ENCODE data around the gene PCNT.

Gene PCNT

DNA sequence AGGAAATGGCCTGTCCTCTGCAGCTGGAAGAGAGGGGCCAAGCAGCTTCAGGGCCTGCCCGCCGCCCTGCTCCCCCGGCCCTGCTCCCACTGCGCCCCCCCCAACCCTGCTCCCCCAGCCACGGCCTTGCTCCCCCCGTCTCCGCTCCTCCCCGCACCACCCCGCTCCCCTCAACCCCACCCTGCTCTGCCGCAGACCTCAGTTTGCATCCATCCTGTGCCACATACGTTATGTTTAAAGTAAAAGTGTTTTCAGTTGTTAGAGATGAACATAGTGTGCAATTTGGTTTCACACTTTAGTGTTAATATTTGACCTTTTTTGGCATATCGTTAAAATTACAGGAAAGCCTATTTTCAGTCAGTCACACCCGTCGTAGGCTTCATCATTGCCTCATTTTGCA, 100.7 kb downstream of the PCNT start:
- POLR2A ChIA-PET = no interaction called here
- H3K9me3 ChIP-seq (ENCODE audit: control insufficient read depth, insufficient read depth, low read depth, low read length) = no peaks in the 10 kb centered on the region
- H3K4me1 ChIP-seq (ENCODE audit: control insufficient read depth, insufficient read depth, low read length) = no peaks in the 10 kb centered on the region
- H3K27ac ChIP-seq (ENCODE audit: extremely low read depth, low read depth, low read length) = no peak overlapping the region
- CTCF ChIA-PET = no interaction called here
- TF ChIP-seq, protein P1, sequence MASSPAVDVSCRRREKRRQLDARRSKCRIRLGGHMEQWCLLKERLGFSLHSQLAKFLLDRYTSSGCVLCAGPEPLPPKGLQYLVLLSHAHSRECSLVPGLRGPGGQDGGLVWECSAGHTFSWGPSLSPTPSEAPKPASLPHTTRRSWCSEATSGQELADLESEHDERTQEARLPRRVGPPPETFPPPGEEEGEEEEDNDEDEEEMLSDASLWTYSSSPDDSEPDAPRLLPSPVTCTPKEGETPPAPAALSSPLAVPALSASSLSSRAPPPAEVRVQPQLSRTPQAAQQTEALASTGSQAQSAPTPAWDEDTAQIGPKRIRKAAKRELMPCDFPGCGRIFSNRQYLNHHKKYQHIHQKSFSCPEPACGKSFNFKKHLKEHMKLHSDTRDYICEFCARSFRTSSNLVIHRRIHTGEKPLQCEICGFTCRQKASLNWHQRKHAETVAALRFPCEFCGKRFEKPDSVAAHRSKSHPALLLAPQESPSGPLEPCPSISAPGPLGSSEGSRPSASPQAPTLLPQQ (tag by site-specific recombination; IDR thresholded peaks at IDR 0.05) = no peak
- TF ChIP-seq, protein P2, sequence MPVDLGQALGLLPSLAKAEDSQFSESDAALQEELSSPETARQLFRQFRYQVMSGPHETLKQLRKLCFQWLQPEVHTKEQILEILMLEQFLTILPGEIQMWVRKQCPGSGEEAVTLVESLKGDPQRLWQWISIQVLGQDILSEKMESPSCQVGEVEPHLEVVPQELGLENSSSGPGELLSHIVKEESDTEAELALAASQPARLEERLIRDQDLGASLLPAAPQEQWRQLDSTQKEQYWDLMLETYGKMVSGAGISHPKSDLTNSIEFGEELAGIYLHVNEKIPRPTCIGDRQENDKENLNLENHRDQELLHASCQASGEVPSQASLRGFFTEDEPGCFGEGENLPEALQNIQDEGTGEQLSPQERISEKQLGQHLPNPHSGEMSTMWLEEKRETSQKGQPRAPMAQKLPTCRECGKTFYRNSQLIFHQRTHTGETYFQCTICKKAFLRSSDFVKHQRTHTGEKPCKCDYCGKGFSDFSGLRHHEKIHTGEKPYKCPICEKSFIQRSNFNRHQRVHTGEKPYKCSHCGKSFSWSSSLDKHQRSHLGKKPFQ (tag by site-specific recombination; IDR thresholded peaks at IDR 0.05) = no peak
- peaks cover 11 to 81% of the 10 kb centered on the region in 2 experiments for H3K36me3 ChIP-seq (ENCODE audit: control insufficient read depth in 2 of 2, insufficient read depth in 1 of 2, low read length in 2 of 2)
- H3K4me3 ChIP-seq (ENCODE audit: low read depth, low read length) = no peak overlapping the region

DNA sequence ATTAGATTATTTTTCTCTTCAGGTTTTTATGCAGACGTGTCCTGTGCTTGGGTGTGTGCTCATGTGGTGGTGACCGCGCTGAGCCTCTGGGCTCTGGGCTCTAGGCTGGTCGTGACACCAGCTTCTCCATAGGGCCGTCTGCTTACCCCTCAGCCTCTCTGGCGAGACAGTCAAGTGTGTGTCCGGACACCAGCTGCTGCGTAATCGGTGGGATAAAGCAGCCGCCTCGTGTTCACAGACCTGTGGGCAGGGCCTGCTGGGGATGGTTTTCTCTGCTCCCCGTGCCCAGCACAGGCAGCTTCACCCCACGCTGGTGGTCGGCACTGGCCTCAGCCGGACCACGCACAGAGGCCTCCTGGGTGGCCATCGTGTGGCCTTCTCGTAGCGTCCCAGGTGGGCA, 101.1 kb downstream of the PCNT start:
- TF ChIP-seq ZSCAN16 (tag by site-specific recombination; IDR thresholded peaks at IDR 0.05) (no peak), BCL11B (tag by site-specific recombination; IDR thresholded peaks at IDR 0.05; ENCODE audit: low read depth) (no peak), ZNF292 (tag by site-specific recombination; IDR thresholded peaks at IDR 0.05; ENCODE audit: borderline replicate concordance, low read depth) (no peak), ZFP37 (tag by site-specific recombination; IDR thresholded peaks at IDR 0.05) (no peak), FEZF1 (tag by site-specific recombination; IDR thresholded peaks at IDR 0.05) (no peak), YY2 (tag by site-specific recombination; IDR thresholded peaks at IDR 0.05) (no peak), ZNF214 (tag by site-specific recombination; IDR thresholded peaks at IDR 0.05; ENCODE audit: borderline replicate concordance) (no peak), ZSCAN23 (tag by site-specific recombination; IDR thresholded peaks at IDR 0.05) (no peak), ZNF274 (IDR thresholded peaks at IDR 0.05; ENCODE audit: low read length) (no peak), ZNF274 (tag by site-specific recombination; IDR thresholded peaks at IDR 0.05; ENCODE audit: borderline replicate concordance) (no peak)
- TF ChIP-seq, protein P3, sequence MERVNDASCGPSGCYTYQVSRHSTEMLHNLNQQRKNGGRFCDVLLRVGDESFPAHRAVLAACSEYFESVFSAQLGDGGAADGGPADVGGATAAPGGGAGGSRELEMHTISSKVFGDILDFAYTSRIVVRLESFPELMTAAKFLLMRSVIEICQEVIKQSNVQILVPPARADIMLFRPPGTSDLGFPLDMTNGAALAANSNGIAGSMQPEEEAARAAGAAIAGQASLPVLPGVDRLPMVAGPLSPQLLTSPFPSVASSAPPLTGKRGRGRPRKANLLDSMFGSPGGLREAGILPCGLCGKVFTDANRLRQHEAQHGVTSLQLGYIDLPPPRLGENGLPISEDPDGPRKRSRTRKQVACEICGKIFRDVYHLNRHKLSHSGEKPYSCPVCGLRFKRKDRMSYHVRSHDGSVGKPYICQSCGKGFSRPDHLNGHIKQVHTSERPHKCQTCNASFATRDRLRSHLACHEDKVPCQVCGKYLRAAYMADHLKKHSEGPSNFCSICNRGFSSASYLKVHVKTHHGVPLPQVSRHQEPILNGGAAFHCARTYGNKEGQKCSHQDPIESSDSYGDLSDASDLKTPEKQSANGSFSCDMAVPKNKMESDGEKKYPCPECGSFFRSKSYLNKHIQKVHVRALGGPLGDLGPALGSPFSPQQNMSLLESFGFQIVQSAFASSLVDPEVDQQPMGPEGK (tag by site-specific recombination; IDR thresholded peaks at IDR 0.05) = no peak
- TF ChIP-seq, protein P4, sequence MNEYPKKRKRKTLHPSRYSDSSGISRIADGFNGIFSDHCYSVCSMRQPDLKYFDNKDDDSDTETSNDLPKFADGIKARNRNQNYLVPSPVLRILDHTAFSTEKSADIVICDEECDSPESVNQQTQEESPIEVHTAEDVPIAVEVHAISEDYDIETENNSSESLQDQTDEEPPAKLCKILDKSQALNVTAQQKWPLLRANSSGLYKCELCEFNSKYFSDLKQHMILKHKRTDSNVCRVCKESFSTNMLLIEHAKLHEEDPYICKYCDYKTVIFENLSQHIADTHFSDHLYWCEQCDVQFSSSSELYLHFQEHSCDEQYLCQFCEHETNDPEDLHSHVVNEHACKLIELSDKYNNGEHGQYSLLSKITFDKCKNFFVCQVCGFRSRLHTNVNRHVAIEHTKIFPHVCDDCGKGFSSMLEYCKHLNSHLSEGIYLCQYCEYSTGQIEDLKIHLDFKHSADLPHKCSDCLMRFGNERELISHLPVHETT (tag by site-specific recombination; IDR thresholded peaks at IDR 0.05) = no peak
- TF ChIP-seq, protein P5, sequence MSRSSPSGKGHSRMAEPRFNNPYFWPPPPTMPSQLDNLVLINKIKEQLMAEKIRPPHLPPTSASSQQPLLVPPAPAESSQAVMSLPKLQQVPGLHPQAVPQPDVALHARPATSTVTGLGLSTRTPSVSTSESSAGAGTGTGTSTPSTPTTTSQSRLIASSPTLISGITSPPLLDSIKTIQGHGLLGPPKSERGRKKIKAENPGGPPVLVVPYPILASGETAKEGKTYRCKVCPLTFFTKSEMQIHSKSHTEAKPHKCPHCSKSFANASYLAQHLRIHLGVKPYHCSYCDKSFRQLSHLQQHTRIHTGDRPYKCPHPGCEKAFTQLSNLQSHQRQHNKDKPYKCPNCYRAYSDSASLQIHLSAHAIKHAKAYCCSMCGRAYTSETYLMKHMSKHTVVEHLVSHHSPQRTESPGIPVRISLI (tag by site-specific recombination; IDR thresholded peaks at IDR 0.05) = no peak
- ChIA-PET CTCF (no interaction called here), POLR2A (no interaction called here)
- Histone ChIP-seq H3K4me3 (ENCODE audit: low read depth, low read length) (no peak overlapping the region), H3K36me3 (ENCODE audit: control insufficient read depth in 2 of 2, insufficient read depth in 1 of 2, low read length in 2 of 2) (peaks cover 11 to 81% of the 10 kb centered on the region in 2 experiments), H3K27ac (ENCODE audit: extremely low read depth, low read depth, low read length) (no peak overlapping the region), H3K9me3 (ENCODE audit: control insufficient read depth, insufficient read depth, low read depth, low read length) (no peaks in the 10 kb centered on the region), H3K4me1 (ENCODE audit: control insufficient read depth, insufficient read depth, low read length) (no peaks in the 10 kb centered on the region)

Measured in HEK293 (cell line).